Prostate gland (tissue), 2 donors: ENCODE data around the gene NIPAL3. TPM values are rescaled to one million over a fixed set of nuclear protein-coding genes. Genes with fewer than 3 reads are reported as not detected.
"Not testable (repeated sequence)": the region's sequence is repeated elsewhere in the genome, so short reads cannot be mapped to it uniquely, and the experiment has no call there.

Source experiments
- DNase-seq: peaks from one replicate; pipeline ENCODE4 v3.0.0-alpha.2; 2019; ENCODE audit warnings: low spot score
- H3K27ac ChIP-seq, 2 donors: fragments of 200-600 bp; sonication (generic); 2 replicates each; pipeline ENCODE4 v1.5.1; 2017 to 2019
- H3K27me3 ChIP-seq: fragments of 200-600 bp; sonication (generic); replicated peaks from 2 replicates; pipeline ENCODE4 v1.5.1; 2019; ENCODE audit not compliant: insufficient read depth
- H3K36me3 ChIP-seq, 2 donors: fragments of 200-600 bp; sonication (generic); 1 replicate in 1 of 2; 2 replicates in 1 of 2; pipeline versions ENCODE4 v1.5.1 to v1.8.1; 2017 to 2019
- H3K4me1 ChIP-seq: fragments of 200-600 bp; sonication (generic); replicated peaks from 2 replicates; pipeline ENCODE4 v1.5.1; 2019
- H3K4me3 ChIP-seq, 2 donors: fragments of 200-600 bp; sonication (generic); 2 replicates each; pipeline ENCODE4 v1.5.1; 2017 to 2019
- H3K9me3 ChIP-seq: fragments of 200-600 bp; sonication (generic); 2 replicates; pipeline ENCODE4 v1.5.1; 2017
- CTCF ChIP-seq, 4 experiments: fragments of 200-600 bp in 2 of 4; fragments of 450-650 bp in 2 of 4; sonication (generic) in 2 of 4; IDR thresholded peaks; 1 replicate in 3 of 4; 2 replicates in 1 of 4; pipeline ENCODE4 v1.5.1; 2016 to 2019; ENCODE audit warnings: antibody characterized with exemption in 4 of 4, mild to moderate bottlenecking in 2 of 4, moderate library complexity in 2 of 4
- POLR2A ChIP-seq: fragments of 450-650 bp; IDR thresholded peaks from one replicate; pipeline ENCODE4 v1.6.1; 2016; ENCODE audit warnings: antibody characterized with exemption, mild to moderate bottlenecking
- POLR2AphosphoS5 ChIP-seq: sonication (generic); formaldehyde crosslinking; IDR thresholded peaks from one replicate; pipeline ENCODE4 v1.6.1; 2017; ENCODE audit warnings: antibody characterized with exemption
- WGBS: methylation state at CpG from one replicate; pipeline ENCODE4 v1.1.5; 2018; 5-methylcytosine and 5-hydroxymethylcytosine counted together
- intact Hi-C: fragments of 100-400 bp; cut with DNase I; formaldehyde crosslinking; loops from one replicate; pipeline ENCODE4 v1.14.2; 2022
- total RNA-seq, 2 donors: library from RNA; depleted of rRNA; stranded (reverse); fragments of >200 nt; gene quantifications; one replicate each; pipeline ENCODE4 v1.1.0, GENCODE V29; 2016

Gene NIPAL3
- total RNA-seq, 2 donors from 2014 or later, result 125 to 350 TPM

GRCh38 chr1:24483441-24483840, 67.8 kb downstream of the NIPAL3 start:
- no peaks in the 10 kb centered on the region for H3K9me3 ChIP-seq
- 86% methylated on average over 5 of the region's 5 CpGs for WGBS
- H3K27me3 ChIP-seq, result no peaks in the 10 kb centered on the region
- H3K4me1 ChIP-seq, result no peaks in the 10 kb centered on the region
- H3K27ac ChIP-seq, result no peak overlapping the region
- TF ChIP-seq CTCF (IDR thresholded peaks at IDR 0.05) (no peak), POLR2AphosphoS5 (no peak), POLR2A (no peak)
- no peaks in the 10 kb centered on the region for H3K36me3 ChIP-seq
- H3K4me3 ChIP-seq, result no peak overlapping the region
- no peak for DNase-seq
- intact Hi-C loops, result no loop called here

- Histone ChIP-seq H3K4me1 (no peaks in the 10 kb centered on the region), H3K36me3 (no peaks in the 10 kb centered on the region), H3K4me3 (no peak overlapping the region), H3K9me3 (no peaks in the 10 kb centered on the region), H3K27ac (no peak overlapping the region), H3K27me3 (no peaks in the 10 kb centered on the region)
- WGBS, result 77% methylated on average over 4 of the region's 4 CpGs
- intact Hi-C loops, result no loop called here
- DNase-seq, result no peak
- no peak for TF ChIP-seq POLR2A
- TF ChIP-seq CTCF (IDR thresholded peaks at IDR 0.05), result no peak
- TF ChIP-seq POLR2AphosphoS5, result no peak
Observed at GRCh38 chr1:24484199-24484598, 68.6 kb downstream of the NIPAL3 start.

- H3K27ac ChIP-seq, result no peak overlapping the region
- 81% methylated on average over 7 of the region's 7 CpGs for WGBS
- H3K36me3 ChIP-seq, result no peaks in the 10 kb centered on the region
- H3K4me3 ChIP-seq, result no peak overlapping the region
- TF ChIP-seq POLR2AphosphoS5 (no peak), CTCF (IDR thresholded peaks at IDR 0.05) (no peak), POLR2A (no peak)
- DNase-seq, result no peak
- H3K9me3 ChIP-seq, result no peaks in the 10 kb centered on the region
- intact Hi-C loops, result no loop called here
- no peaks in the 10 kb centered on the region for H3K4me1 ChIP-seq
- no peaks in the 10 kb centered on the region for H3K27me3 ChIP-seq
Observed at GRCh38 chr1:24486331-24487065, 70.9 kb downstream of the NIPAL3 start.

GRCh38 chr1:24487455-24487854, 71.9 kb downstream of the NIPAL3 start:
- no peak for DNase-seq
- H3K4me3 ChIP-seq, result no peak overlapping the region
- TF ChIP-seq POLR2A (no peak), POLR2AphosphoS5 (no peak), CTCF (IDR thresholded peaks at IDR 0.05) (no peak)
- H3K27me3 ChIP-seq, result no peaks in the 10 kb centered on the region
- H3K9me3 ChIP-seq, result no peaks in the 10 kb centered on the region
- H3K27ac ChIP-seq, result no peak overlapping the region
- WGBS, result 92% methylated on average over 9 of the region's 9 CpGs
- intact Hi-C loops, result no loop called here
- H3K4me1 ChIP-seq, result no peaks in the 10 kb centered on the region
- H3K36me3 ChIP-seq, result no peaks in the 10 kb centered on the region

- DNase-seq, intact Hi-C loops, H3K4me3 ChIP-seq, H3K4me1 ChIP-seq, H3K27ac ChIP-seq, H3K9me3 ChIP-seq, H3K36me3 ChIP-seq, H3K27me3 ChIP-seq: not testable (repeated sequence)
- 63% methylated on average over 7 of the region's 7 CpGs for WGBS
Observed at GRCh38 chr1:24488159-24488558, 72.6 kb downstream of the NIPAL3 start.
